A549 (cell line): ENCODE data around the gene DGCR2.

ENCODE experiments used
- EP300 ChIP-seq, 2 experiments: fragments of >200 bp; sonication (Bioruptor Twin); formaldehyde crosslinking; IDR thresholded peaks; 2 replicates in 1 of 2; 3 replicates in 1 of 2; pipeline ENCODE4 v1.6.1; 2016 to 2017
- NPAS2 ChIP-seq: fragments of 250-450 bp; sonication (Bioruptor Pico); IDR thresholded peaks from 2 replicates; pipeline ENCODE4 v1.8.0; 2022; ENCODE audit warnings: mild to moderate bottlenecking, moderate library complexity, borderline replicate concordance
- SMC3 ChIP-seq: fragments of >200 bp; sonication (Bioruptor Twin); formaldehyde crosslinking; IDR thresholded peaks from 3 replicates; pipeline ENCODE4 v1.6.1; 2018; ENCODE audit warnings: inconsistent platforms
- ZFP36 ChIP-seq: fragments of 450-650 bp; IDR thresholded peaks from 2 replicates; pipeline ENCODE4 v1.6.1; 2014; ENCODE audit warnings: borderline replicate concordance; ENCODE audit not compliant: partially characterized antibody
- TF ChIP-seq, protein P1 (sequence below): fragments of >200 bp; sonication (Bioruptor Twin); formaldehyde crosslinking; IDR thresholded peaks from 3 replicates; pipeline ENCODE4 v1.5.1; 2016

DNA sequence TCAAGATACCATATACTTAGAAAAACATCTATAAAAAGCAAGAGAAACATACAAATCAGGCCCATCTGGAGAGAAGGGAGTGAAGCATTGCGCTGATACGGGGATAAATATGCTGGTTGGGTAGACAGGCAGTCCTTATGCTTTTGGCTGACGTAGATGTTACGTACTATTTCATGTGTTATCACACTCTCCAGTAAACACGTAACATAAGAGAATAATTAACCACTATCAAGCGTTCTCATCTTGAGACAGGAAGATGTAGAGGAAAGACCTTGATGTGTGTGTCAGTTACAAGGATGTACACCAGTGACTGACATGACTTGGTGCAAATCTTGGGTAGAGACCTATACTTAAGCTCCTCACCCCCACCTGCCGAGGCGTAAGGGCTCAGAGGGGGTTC, 99.5 kb downstream of the DGCR2 start:
- TF ChIP-seq, protein P1, sequence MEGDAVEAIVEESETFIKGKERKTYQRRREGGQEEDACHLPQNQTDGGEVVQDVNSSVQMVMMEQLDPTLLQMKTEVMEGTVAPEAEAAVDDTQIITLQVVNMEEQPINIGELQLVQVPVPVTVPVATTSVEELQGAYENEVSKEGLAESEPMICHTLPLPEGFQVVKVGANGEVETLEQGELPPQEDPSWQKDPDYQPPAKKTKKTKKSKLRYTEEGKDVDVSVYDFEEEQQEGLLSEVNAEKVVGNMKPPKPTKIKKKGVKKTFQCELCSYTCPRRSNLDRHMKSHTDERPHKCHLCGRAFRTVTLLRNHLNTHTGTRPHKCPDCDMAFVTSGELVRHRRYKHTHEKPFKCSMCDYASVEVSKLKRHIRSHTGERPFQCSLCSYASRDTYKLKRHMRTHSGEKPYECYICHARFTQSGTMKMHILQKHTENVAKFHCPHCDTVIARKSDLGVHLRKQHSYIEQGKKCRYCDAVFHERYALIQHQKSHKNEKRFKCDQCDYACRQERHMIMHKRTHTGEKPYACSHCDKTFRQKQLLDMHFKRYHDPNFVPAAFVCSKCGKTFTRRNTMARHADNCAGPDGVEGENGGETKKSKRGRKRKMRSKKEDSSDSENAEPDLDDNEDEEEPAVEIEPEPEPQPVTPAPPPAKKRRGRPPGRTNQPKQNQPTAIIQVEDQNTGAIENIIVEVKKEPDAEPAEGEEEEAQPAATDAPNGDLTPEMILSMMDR, result no peak
- TF ChIP-seq SMC3 (no peak), NPAS2 (CRISPR knock-in tag) (no peak), ZFP36 (no peak), EP300 (IDR thresholded peaks at IDR 0.05) (no peak)
